Activated naive CD4-positive, alpha-beta T cell treated with anti-CD3 and anti-CD28 coated beads, Interleukin-2, amount 10 ng/mL, durations not matched to agents 7 days and 5 days (primary cell): ENCODE data around the gene KMT2D.

Experiments
- CTCF ChIA-PET: fragments of 350-600 bp; sonication (Branson Sonifier 250); formaldehyde crosslinking; loops from one replicate; lab custom pipeline; 2021; ENCODE audit warnings: antibody characterized with exemption; lab: Charles Lee
- DNase-seq: peaks from one replicate; pipeline ENCODE4 v3.0.0-alpha.2; 2020
- H3K27ac Mint-ChIP-seq: one replicate; pipeline ENCODE4 v1.8.0; 2021; ENCODE audit warnings: mild to moderate bottlenecking, moderate library complexity, mixed read lengths
- H3K27me3 Mint-ChIP-seq: one replicate; pipeline ENCODE4 v1.8.0; 2021; ENCODE audit warnings: mild to moderate bottlenecking, mixed read lengths
- H3K36me3 Mint-ChIP-seq: one replicate; pipeline ENCODE4 v1.8.0; 2021; ENCODE audit warnings: mixed read lengths
- H3K4me1 Mint-ChIP-seq: one replicate; pipeline ENCODE4 v1.8.0; 2021; ENCODE audit warnings: mixed read lengths
- H3K4me3 Mint-ChIP-seq: one replicate; pipeline ENCODE4 v1.8.0; 2021; ENCODE audit warnings: mild to moderate bottlenecking, moderate library complexity, mixed read lengths
- H3K9me3 Mint-ChIP-seq: one replicate; pipeline ENCODE4 v1.8.0; 2021; ENCODE audit warnings: mixed read lengths

Gene KMT2D

DNA sequence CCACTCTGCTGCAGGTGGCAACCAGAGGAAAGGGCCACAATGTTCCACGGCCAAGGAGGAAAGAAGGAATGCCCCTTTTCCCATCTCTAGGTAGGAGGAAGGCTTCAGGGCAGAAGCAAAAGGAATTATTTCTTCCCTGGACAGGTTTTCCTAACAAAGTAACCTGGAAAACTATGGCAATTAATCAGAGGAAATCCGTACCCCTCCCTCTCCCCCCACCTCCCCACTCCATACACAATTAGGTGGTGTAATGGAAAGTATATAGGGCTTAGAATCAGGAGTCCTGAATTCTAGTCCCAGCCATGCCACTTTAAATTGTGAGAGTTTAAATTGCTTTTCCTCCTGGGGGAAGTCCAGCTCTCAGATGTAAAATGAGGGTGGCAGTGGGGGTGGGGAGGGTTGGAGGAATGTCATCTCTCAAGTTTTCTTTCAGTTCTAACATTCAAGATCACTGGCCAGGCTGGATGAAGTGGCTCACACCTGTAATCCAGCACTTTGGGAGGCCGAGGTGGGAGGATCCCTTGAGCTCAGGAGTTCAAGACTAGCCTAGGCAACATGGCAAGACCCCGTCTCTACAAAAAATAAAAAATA is 32.3 kb upstream of the KMT2D start:
- no peak overlapping the region for H3K27ac Mint-ChIP-seq
- peaks cover 83% of the 10 kb centered on the region for H3K27me3 Mint-ChIP-seq
- H3K9me3 Mint-ChIP-seq, result no peaks in the 10 kb centered on the region
- CTCF ChIA-PET, result interaction anchor here (0.6 to 12.0 kb wide), 15 partner anchors 9 to 189 kb away, joined by 3 to 174 read pairs (median 7); partner anchors contain the start of genes RHEBL1 and TUBA1B
- no peak for DNase-seq
- peaks cover 22% of the 10 kb centered on the region for H3K36me3 Mint-ChIP-seq
- no peak overlapping the region for H3K4me3 Mint-ChIP-seq
- peaks cover 63% of the 10 kb centered on the region for H3K4me1 Mint-ChIP-seq

DNA sequence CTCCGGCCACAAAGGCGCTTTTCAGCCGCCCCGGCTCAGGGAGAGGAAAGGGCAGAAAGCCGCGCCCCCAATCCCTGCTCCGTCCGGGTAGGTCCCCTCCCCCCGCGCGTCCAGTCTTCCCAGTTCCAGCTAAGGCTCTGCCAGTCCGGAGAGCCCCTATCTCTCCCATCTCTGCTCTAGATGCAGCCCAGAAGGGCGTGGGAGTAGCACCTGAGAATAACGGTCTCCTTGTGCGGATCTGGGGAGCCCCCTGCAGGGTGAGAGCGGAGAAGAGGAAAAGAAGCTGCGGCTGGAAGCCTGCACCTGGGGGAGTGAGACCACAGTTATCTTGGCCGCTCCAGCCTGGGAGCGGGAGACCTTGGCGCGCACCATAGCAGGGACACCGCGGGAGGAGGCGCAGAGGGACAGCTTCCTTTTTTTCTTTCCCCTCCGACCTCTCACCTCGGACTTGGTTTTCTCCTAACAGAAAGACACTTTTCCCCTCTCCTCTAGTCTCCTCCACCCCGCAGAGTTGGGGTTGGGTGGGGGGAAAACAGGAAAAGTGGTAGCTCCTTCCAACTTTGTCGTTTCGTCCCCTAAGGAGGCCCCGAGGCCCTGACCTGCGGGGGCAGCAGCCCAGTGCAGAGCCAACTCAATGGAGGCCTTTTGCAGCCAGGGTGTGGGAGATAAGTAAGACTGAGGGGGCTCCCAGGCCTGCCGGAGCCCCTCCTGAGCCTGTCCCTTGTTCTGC is 31.7 kb upstream of the KMT2D start:
- Mint-ChIP-seq H3K4me1 (peaks cover 70% of the 10 kb centered on the region), H3K27ac (no peak overlapping the region), H3K27me3 (peaks cover 86% of the 10 kb centered on the region), H3K36me3 (peaks cover 17% of the 10 kb centered on the region), H3K9me3 (no peaks in the 10 kb centered on the region), H3K4me3 (peak overlapping the region; percentile 44)
- DNase-seq, result peak; percentile 73
- CTCF ChIA-PET, result interaction anchor here (0.6 to 12.0 kb wide), 16 partner anchors 9 to 111 kb away, joined by 3 to 174 read pairs (median 6); partner anchors contain the start of genes RHEBL1 and TUBA1B

DNA sequence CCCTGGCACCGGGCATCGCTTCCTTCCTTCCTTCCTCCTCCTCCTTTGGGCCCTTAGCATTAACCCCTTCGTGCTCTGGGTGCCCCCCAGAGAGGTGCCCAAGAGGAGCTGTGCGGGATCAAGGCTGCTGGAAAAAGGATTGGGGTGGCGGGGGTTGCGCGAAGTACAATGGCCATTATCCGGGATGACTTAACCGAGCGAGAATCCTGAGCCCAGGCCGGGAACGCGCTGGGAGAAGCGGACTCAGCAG is 31.2 kb upstream of the KMT2D start:
- Mint-ChIP-seq H3K9me3 (no peaks in the 10 kb centered on the region), H3K4me1 (peaks cover 74% of the 10 kb centered on the region), H3K4me3 (no peak overlapping the region), H3K36me3 (peaks cover 16% of the 10 kb centered on the region), H3K27ac (no peak overlapping the region), H3K27me3 (peaks cover 86% of the 10 kb centered on the region)
- no peak for DNase-seq
- CTCF ChIA-PET, result interaction anchor here (1.0 to 12.0 kb wide), 13 partner anchors 10 to 103 kb away, joined by 3 to 174 read pairs (median 7); partner anchors contain the start of genes RHEBL1 and TUBA1B

DNA sequence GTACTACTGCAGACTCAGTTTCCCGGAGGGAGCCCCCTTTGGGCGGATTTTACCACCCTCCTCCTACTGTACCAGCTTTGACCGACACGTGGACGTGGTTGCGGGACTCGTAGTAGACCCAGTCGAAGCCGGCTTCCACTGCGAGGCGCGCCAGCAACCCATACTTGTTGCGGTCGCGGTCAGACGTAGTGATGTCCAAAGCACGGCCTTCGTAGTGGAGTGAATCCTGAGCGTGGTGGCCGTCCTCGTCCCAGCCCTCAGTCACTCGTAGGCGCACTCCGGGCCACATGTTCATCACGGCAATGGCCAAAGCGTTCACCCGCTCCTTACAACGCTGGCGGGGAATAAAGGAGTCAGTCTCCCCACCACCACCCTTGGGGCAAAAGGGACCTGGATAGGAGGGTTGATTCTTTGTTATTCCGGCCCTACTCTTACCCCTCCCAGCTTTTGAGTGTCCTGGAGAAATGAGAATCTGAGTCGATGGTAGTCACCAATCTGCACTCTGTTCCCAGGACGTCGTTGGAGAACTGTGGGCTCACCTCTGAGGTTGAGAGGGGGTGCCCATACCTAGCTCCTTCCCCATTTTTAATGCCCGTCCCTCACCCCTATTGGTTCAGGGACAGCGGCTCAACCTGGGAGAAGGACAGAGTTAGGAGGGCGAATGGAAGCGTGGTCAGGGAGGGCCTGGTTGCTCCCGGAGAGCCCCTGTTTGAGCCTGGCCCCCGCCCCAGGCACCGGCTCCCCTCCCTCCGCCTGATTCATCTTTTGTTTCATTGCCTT is 30.7 kb upstream of the KMT2D start:
- no peak overlapping the region for H3K27ac Mint-ChIP-seq
- CTCF ChIA-PET, result interaction anchor here (1.0 to 12.0 kb wide), 13 partner anchors 10 to 103 kb away, joined by 3 to 174 read pairs (median 7); partner anchors contain the start of genes RHEBL1 and TUBA1B
- no peak for DNase-seq
- H3K9me3 Mint-ChIP-seq, result no peaks in the 10 kb centered on the region
- H3K27me3 Mint-ChIP-seq, result peaks cover 90% of the 10 kb centered on the region
- H3K36me3 Mint-ChIP-seq, result peaks cover 12% of the 10 kb centered on the region
- H3K4me3 Mint-ChIP-seq, result no peak overlapping the region
- peaks cover 77% of the 10 kb centered on the region for H3K4me1 Mint-ChIP-seq

DNA sequence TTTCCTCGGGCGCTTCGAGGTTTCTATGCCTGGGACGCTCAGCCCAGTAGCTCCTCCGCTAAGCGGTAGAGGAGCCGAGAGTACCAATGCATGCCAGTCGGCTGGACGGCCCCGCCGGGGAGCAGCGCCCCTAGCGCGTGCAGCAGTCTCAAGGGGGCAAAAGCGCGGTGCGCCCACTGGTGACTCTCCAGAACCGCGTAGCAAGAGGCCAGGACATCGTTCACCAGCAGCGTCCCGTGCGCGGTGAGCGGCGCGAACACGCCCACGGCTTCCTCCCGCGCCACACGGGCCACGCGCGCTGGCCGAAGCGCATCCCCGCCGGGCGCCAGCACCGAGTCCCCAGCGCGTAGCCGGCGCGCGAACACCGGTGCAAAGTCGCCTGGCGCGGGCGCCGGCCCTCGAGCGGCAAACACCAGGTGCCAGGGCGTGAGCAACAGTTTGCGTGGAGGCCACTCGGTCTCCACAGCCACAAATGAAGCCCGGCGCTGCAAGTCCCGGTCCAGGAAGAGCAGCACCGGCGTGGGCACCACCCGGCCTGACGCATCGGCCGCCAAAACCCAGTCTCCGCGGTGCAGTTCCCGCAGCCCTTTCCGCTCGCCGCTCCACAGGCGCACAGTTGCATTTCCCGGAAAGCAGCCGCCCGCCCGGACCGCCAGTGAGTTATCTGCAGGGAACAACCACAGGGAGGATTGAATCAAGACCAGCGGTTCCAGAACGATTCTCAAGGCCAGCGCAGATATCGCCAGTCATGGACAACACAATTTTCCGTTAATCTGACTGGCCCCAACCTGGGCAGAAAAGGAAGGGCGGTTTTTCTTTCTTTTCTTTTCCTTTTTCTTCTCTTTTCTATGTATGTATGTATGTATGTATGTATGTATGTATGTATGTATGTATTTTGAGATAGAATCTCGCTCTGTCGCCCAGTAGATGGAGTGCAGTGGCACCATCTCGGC is 29.5 kb upstream of the KMT2D start:
- H3K4me3 Mint-ChIP-seq, result peak overlapping the region; percentile 74
- peak; percentile 60 for DNase-seq
- H3K36me3 Mint-ChIP-seq, result peaks cover 5% of the 10 kb centered on the region
- H3K27me3 Mint-ChIP-seq, result peaks cover 85% of the 10 kb centered on the region
- CTCF ChIA-PET, result interaction anchor here (1.0 to 11.1 kb wide), 9 partner anchors 9 to 101 kb away, joined by 3 to 162 read pairs (median 18); partner anchors contain the start of gene RHEBL1
- H3K9me3 Mint-ChIP-seq, result no peaks in the 10 kb centered on the region
- peak overlapping the region; percentile 78 for H3K27ac Mint-ChIP-seq
- H3K4me1 Mint-ChIP-seq, result peaks cover 76% of the 10 kb centered on the region

DNA sequence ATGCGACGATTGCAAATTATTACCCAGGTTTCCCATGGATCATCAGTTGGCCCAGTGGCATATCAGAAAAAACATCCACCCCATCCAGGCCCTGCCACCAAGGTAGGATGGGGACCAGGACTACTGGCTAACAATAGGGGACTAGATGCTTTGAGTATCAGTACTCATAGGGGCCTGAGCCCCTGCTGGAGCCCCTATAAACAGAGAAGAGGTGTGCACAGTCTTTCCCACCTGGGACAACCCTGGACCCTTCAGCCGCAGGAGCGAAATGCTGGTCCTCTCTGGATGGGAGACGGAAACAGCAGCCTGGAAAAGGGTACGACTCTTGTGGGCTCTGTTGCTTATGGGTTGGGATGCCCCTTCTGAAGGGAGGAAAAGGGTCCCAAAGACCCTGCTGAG is 28.3 kb upstream of the KMT2D start:
- DNase-seq, result no peak

DNA sequence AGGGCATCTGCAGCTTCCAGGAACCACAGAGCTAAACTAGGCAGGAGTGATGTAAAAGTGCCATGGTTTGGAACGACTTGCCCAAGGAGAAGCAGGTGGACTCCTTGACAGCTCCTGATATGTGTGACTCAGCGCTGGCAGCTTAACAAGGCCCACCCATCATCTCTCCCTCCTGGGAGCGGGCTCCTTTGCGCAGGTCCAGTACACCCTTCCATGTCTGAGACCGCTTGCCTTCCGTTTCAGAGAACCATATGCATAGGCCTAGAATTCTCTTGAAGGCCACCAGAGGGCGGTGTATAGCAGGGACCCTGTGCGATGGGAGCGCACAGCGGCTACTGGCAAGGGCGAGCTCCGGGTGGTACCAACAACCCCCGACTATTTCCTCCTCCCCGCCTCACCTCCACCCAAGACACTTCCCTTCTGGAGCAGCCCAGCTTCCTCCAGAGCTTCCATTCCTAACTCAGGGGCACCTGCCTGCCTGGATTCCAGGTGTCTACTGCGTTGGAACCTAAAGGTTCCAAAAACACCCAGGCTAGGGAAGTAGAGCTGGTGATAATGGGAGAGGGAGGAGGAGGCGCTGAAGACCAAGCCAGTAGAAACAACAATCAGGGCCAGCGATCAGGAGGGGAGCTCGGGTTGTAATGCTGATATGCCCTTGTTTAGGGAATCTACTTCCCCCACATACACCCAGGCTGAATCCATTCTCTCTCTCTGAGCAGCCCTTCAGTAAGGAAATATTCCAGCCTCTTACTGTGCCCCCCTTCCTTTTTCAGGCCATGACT is 27.7 kb upstream of the KMT2D start:
- peak; percentile 76 for DNase-seq
- H3K9me3 Mint-ChIP-seq, result no peaks in the 10 kb centered on the region
- H3K27ac Mint-ChIP-seq, result no peak overlapping the region
- peaks cover 77% of the 10 kb centered on the region for H3K27me3 Mint-ChIP-seq
- peaks cover 62% of the 10 kb centered on the region for H3K4me1 Mint-ChIP-seq
- no peak overlapping the region for H3K4me3 Mint-ChIP-seq
- CTCF ChIA-PET, result interaction anchor here (0.7 to 11.1 kb wide), 25 partner anchors 9 to 253 kb away, joined by 3 to 162 read pairs (median 5); partner anchors contain the start of genes PRPH, RHEBL1 and TUBA1A
- H3K36me3 Mint-ChIP-seq, result peaks cover 2% of the 10 kb centered on the region

More for the DNA sequence above, 28.3 kb upstream of the KMT2D start:
- Mint-ChIP-seq H3K4me1 (peaks cover 67% of the 10 kb centered on the region), H3K36me3 (peaks cover 2% of the 10 kb centered on the region), H3K27ac (no peak overlapping the region), H3K9me3 (no peaks in the 10 kb centered on the region), H3K27me3 (peaks cover 82% of the 10 kb centered on the region), H3K4me3 (no peak overlapping the region)
- CTCF ChIA-PET, result interaction anchor here (0.7 to 11.1 kb wide), 22 partner anchors 10 to 253 kb away, joined by 3 to 162 read pairs (median 6); partner anchors contain the start of genes RHEBL1 and TUBA1A

DNA sequence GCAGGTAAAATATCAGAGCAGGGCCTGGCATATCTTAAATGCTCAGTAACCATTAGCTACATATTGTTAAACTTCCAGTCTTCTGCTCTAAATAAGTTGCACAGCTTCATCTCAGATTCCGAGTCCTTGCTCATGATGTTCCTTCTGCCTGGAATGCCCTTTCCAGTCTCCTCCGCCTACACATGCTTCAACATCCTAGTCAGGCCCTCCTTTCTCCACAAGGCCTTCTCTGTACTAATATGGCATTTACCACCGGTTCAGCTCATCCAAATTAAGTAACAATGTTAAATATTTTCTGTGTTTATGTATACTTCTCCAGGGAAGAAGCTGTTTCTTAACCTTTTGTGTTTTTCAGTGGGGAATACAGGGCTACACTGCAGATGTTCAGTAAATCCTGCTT is 25.5 kb upstream of the KMT2D start:
- no peak for DNase-seq
- Mint-ChIP-seq H3K9me3 (no peaks in the 10 kb centered on the region), H3K4me3 (no peak overlapping the region), H3K4me1 (peaks cover 42% of the 10 kb centered on the region), H3K27ac (no peak overlapping the region), H3K36me3 (peaks cover 2% of the 10 kb centered on the region), H3K27me3 (peaks cover 59% of the 10 kb centered on the region)
- CTCF ChIA-PET, result interaction anchor here (0.5 to 11.1 kb wide), 7 partner anchors 13 to 407 kb away, joined by 3 to 162 read pairs (median 22); partner anchors contain the start of gene RHEBL1

DNA sequence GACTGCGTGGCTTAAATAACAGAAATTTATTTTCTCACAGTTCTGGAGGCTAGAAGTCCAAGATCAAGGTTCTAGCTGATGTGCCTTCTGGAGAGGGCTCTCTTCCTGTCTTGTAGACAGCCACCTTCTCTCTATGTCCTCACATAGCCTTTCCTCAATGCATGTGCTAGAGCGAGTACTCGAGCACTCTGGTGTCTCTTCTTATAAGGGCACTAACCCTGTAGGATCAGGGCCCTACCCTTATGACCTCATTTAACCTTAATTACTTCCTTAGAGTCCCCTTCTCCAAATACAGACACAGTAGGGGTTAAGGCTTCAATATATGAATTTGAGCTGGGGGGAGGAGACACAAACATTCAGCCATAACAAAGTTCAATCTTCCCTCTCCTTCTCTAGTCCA is 23.8 kb upstream of the KMT2D start:
- Mint-ChIP-seq H3K4me1 (peaks cover 29% of the 10 kb centered on the region), H3K4me3 (no peak overlapping the region), H3K27me3 (peaks cover 51% of the 10 kb centered on the region), H3K36me3 (no peaks in the 10 kb centered on the region), H3K27ac (no peak overlapping the region), H3K9me3 (no peaks in the 10 kb centered on the region)
- CTCF ChIA-PET, result interaction anchor here (0.7 to 11.1 kb wide), 5 partner anchors 9 to 67 kb away, joined by 3 to 162 read pairs (median 6); partner anchors contain the start of gene RHEBL1
- DNase-seq, result no peak

DNA sequence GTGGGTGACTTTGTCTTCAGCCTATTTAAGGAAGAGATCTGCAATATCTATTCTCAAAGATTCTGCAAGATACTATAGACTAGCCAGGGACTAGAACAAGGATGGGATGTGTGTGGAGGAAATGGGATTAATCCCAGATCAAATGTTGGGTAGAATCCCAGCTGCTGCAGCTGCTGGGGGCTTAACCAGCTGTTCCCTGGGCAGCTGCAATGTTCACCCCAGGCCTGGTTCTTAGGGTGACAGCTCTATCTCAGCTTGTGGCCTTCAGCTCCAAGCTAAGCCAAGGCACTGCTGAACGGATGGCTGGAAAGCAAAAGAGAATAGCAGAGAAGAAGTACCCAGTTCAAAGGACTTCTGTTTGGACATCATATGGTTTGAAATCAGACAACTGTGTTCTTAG is 19.2 kb upstream of the KMT2D start:
- DNase-seq, result no peak
- H3K4me1 Mint-ChIP-seq, result no peaks in the 10 kb centered on the region
- H3K36me3 Mint-ChIP-seq, result no peaks in the 10 kb centered on the region
- no peak overlapping the region for H3K27ac Mint-ChIP-seq
- H3K27me3 Mint-ChIP-seq, result peaks cover 31% of the 10 kb centered on the region
- no peaks in the 10 kb centered on the region for H3K9me3 Mint-ChIP-seq
- no peak overlapping the region for H3K4me3 Mint-ChIP-seq
- CTCF ChIA-PET, result interaction anchor here (1.7 to 11.1 kb wide), 3 partner anchors 8 to 18 kb away, joined by 6 to 162 read pairs (median 40); partner anchors contain the start of gene RHEBL1

DNA sequence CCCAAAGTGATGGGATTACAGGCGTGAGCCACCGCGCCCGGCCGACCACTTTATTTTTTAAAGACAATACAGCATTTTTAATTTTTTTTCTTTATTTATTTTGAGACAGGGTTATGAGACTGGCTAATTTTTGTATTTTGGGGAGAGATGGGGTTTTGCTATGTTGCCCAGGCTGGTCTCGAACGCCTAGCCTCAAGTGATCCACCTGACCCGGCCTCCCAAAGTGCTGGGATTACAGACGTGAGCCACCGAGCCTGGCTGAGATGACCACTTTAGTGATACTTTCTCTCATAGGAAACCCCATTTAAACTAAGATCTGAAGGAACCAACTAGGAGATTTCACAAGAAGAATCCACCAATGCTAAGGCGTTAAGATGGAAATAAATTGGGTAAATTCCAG is 10.4 kb upstream of the KMT2D start:
- CTCF ChIA-PET, result interaction anchor here (1.3 to 12.3 kb wide), 2 partner anchors 14 to 27 kb away, joined by 5 to 162 read pairs; no protein-coding TSS in a partner anchor

More for the DNA sequence above, 10.4 kb upstream of the KMT2D start:
- Mint-ChIP-seq H3K4me1 (peaks cover 24% of the 10 kb centered on the region), H3K27ac (no peak overlapping the region), H3K36me3 (peaks cover 3% of the 10 kb centered on the region), H3K27me3 (no peaks in the 10 kb centered on the region), H3K9me3 (no peaks in the 10 kb centered on the region), H3K4me3 (no peak overlapping the region)
- no peak for DNase-seq
